D341Med (cell line): ENCODE data around the gene IGSF5.
"Not testable (repeated sequence)": the region's sequence is repeated elsewhere in the genome, so short reads cannot be mapped to it uniquely, and the experiment has no call there.

Experiments used
- DNase-seq: peaks from one replicate; pipeline ENCODE4 v3.0.0; 2012; ENCODE audit warnings: low spot score

The IGSF5 gene

DNA sequence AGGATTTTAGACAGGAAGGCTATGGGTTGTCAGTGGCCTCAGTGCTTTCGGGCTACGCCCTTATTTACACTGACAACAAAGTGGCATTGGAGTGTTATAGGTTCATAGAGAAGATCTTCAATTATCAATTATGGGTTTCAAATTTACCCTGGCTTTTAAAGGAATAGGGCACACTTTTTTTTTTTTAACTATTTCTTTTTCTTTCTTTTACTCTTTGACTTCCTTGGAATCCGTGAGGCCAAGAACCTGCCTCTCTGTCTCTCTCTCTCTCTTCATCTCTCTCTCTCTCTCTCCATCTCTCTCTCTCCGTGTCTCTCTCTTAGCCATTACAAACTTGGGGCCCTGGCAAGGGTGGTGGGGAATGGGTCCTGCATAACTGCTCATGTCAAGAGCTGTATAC lies at the start of gene IGSF5:
Gene IGSF5, plus strand, starts transcription at position 301 of the 400 bp plus-strand sequence. CDS start 327 bp downstream, outside the sequence.
- DNase-seq: not testable (repeated sequence)

DNA sequence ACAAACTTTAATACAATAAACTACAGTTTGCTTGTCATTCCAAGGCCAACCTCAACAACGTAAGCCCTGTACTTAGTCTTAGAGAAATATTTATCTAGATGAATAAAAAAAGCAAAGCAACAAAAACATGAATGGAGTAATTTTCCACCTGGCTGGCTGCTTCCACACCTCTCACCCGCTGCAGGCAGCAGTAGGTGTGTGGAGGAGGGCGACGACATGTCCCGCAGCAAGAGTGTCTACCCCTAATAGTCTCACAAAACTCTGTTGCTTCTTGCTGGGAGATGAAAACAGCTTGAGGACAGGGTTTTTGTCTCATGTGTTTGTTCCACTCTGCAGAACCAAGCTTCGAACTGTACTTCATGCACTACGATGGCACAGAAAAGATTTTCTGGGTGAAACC lies 48.8 kb upstream of the IGSF5 start:
- DNase-seq: no peak

DNA sequence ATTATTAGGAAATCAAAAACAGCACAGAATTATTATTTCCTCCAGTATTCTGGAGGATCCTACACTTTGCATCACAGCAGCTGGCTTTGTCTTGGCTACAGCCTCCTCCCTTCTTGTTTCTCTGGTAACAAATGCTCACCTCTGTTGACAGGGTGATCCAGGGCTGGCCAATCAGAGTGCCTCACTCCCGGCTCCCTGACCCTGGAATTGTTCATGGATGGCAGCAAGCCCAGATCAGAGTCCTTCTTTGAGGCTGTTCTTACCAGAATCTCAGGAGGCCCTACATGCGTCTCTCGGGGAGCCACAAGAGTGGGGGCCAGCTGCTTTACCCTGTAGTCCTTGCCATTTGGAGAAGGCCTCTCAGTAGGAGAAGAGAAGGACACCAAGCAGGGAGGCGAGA lies 48.4 kb upstream of the IGSF5 start:
- no peak for DNase-seq

DNA sequence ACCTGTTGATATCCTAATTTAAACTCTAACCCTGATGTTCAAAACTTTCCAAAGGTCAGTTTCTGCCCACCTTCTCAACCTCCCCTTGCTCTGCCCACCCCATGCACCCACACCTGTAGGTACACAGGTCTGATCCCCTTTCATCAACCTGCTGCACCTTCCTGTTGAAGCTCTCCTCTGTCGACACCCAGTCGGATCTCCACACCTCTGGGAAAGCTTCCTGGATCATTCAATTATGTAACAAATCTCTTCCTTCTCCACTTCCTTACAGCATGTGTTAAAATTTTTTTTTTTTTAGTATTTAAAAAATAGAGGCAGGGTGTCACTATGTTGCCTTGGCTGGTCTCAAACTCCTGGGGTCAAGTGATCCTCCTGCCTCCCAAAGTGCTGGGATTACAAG lies 44.7 kb upstream of the IGSF5 start:
- no peak for DNase-seq

DNA sequence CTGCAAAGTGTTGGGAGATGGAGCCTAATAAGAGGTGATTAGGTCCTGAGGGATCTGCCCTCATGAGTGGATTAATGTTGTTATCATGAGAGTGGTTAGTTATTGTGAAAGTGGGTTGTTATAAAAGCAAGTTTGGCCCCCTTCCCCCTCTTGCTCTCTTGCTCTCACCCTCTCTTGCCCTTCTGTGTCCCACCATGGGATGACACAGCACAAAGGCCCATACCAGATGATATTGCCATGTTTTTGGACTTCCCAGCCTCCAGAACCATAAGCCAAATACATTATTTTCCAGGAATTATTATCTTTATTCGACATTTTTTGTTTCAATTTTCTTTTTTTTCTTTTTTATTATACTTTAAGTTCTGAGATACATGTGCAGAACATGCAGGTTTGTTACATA lies 41.4 kb upstream of the IGSF5 start:
- DNase-seq: no peak

DNA sequence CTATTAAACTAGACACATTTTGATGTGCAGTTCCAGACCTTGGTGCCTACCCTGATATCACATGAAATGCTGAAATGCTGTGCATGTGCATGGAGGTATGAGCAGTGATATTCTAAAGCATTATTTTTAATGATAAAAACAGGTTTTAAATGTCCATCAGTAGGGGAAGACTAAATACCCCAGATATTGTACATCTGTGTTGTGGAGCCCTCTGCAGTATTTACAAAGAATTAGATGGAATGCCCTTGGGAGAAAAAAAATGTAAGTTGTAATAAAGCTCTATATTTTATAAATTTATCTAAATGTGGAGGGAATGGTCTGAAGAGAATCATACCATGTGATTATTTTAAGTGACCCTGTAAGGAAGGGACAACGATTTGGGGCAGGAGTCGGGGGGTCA lies 39.1 kb upstream of the IGSF5 start:
- DNase-seq: no peak

DNA sequence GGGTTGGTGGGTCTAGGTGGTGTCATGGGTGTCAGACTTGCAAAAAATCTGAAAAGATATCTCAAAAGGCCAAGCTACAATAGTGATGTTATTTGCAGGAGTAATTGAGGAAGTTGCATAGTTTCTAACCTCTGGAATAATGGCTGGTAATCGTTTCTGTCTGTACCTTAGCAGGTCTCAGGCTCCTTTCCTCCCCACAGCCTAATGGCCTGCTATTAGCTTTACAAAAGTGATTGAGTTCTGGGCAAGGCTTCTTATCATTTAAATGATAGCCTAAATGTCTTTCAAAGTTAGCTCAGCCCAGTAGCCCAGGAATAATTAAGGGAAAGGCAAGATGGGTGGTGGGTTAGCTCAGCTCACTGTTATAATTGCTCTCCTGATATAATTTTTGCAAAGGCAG lies 37.7 kb upstream of the IGSF5 start:
- no peak for DNase-seq

DNA sequence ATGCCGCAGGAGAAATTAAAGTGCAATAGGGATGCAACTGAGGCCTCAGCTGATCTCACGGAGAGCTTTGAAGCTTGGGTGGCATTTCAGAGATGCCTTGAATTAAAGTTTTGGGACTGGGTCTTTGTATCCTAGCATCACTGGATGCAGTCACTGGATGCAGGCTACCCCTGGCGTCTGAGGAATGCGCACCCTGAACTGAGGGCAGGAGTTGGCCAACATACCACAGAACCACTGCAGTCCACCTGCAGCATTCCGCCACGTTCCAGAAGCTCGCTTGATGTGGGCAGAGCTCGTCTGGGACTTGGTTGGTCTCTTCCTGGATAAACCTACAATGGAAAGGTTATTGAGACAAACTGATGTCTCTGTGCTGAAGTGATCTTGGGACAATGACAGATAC lies 34.1 kb upstream of the IGSF5 start:
- DNase-seq: no peak

DNA sequence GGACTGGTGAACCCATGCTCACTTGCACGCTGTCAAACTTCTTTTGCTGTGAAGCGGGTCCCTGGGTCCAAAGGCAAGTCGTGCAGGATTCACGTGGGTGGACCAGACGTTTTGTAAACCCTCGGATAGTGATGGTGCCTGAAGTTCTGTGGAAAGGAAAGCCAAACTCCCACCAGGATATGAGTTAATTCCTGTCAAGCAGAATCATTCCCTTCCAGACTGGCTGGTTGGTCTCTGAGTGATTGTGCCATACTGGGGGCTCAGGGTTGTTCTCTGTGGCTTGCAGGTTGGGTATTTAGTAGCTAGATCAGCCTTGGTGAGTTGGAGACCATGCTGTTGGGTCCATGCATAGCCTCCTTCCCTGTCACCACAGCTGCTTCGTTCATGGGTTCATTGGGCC lies 32.7 kb upstream of the IGSF5 start:
- no peak for DNase-seq

DNA sequence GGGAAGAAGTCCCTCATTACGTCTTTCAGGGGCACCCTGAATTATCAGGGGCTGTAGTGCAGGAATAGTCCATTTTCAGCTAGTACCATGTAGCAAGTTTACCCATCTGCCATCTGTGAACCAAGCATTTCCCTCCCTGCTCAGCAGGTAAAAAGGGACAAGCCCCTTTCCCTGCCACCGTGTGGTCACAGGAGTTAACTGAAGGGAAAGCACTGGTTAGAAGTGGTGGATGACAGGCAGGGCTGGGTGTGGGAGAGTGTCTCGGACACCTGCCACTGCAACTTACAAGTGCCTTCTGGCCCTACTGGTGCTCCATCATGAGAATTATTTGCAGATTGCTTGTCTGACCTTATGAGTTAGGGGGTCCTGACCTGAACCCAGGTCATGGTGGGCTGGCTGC lies 32.0 kb upstream of the IGSF5 start:
- DNase-seq: no peak

DNA sequence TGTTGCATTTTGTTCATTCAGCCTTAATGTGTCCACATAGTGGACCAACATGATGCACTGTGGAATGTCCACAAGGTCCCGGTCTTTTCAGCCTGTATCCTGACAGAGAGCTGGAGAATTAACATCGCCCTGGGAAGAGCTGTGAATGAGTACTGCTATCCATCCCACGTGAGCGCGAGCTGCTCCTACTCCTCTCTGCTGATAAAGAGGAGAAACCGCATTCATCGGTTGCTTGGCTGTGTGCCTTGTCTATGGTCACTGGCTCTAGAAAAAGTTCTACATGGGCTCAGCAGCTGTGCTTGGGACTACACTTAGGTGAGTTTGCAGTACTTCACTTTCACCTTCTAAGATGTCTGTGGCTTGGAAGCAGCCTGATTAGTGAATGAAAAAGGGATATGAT lies 31.1 kb upstream of the IGSF5 start:
- DNase-seq: no peak

DNA sequence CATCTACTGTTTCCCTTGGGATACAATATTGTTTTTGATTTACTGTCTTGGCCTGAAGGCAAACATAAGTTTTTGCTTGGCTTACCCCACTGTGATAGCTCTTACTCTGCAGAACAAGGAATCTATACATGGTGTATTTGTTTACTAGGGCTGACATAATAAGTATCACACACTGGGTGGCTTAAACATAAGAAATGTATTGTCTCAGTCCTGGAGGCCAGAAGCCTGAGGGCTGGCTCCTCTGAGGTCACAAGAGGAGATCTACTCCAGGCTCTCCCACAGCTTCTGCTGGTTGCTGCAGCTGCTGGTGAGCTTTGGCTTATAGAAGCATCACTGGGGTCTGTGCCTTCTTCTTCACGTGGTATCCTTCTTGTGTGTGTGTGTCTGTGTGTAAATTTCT lies 30.7 kb upstream of the IGSF5 start:
- no peak for DNase-seq

DNA sequence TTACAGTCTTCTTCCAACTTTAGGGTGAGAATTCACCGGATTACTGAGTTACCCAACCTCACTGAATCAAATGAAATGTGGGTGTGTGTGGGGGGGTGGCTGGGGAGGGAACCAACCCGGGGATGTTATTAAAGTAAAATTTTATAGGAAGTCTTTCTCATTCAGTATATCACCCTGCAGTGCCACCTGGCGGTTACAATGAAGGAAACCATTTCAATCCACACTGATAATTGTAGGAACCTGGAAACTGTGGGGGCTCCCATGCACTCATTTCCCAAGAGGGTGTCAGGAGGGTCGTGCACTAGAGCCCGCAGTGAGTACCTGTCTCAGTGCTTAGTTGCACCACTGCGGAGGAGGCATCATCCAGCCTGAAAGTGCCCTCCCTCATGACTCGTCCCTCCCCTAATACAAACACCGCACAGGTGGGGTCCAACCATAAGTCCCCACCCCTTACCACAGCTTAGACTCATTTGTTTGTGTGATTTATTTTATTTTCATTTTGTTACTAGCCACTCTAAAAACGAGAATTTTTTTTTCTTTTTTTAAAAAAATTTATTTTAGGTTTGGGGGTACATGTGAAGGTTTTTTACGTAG lies 29.1 kb upstream of the IGSF5 start:
- DNase-seq: peak; percentile 59

DNA sequence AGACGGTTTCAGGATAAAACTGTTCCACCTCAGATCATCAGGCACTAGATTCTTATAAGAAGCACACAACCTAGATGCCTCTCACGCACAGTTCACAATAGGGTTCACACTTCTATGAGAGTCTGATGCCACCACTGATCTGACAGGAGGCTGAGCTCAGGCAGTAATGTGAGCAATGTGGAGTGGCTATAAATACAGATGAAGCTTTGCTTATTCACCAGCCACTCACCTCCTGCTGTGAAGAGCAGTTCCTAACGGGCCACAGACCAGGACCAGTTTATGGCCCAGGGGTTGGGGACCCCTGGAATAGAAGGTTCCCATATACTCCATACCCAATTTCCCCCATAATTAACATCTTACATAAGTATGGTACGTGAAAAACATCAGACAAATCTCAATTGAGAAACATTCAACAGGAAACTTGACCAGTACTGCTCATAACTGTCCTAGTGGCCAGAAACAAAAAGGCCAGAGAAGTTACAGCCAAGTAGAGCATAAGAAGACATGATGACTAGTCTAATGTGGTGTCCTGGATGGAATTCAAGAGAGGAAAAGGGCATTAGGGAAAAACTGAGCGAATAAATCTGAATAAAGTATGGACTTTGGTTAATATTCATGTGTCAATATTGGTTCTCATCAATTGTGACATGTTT lies 24.7 kb upstream of the IGSF5 start:
- DNase-seq: no peak

DNA sequence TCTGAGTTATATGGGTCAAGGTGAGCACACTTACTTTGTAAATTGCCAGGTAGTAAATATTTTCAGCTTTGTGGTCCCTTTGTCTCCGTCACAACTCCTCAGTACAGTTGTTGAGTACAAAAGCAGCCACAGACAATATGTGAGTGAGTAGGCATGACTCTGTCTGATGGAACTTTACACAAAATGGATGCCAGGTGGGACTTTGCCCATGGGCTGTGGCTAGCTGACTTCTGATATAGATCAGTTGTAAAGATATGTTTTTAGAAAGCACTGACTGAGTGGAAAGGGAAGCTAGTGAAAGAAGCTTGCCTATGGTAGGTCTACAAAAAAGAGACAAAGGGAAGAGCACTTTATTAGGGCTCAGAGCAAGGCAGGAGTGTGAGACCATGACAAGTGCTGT lies 23.1 kb upstream of the IGSF5 start:
- DNase-seq: no peak

DNA sequence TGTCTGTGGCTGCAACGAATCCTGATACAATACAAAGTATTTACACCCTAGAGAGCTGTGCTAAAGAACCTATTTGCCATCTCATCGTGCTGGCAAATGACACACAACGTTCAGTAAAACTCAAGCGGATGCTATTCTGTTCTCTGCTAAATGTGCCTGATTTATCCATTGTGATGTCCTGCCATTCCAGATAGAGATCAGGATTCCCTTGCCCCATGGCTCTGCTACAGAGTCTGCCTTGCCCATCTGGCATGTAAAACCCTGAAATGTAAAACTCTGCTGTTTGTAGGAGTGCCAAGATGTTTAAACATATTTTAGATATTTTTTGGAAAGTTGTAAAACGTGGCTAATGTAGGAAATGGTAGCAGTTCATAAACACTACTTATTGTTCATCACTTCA lies 20.0 kb upstream of the IGSF5 start:
- no peak for DNase-seq

DNA sequence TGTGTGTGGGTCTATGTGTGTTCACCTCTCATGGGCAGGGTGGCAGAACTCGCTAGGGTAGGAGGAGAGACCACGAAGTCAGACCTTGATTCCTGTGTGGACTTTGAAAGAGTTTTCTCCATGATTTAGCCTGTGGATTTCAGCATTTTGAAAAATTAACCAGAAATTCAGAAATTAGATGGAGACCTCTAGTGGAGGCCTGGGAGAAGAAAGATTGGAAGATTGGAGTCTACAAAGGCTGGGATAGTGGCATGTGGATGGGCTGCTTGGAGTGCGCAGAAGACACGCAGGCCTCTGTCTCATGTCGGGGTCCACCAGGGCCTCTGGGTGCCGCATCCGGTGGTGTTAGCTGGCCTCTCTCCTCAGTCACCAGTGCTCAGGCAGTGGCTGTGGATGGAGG lies 18.9 kb upstream of the IGSF5 start:
- DNase-seq: no peak

DNA sequence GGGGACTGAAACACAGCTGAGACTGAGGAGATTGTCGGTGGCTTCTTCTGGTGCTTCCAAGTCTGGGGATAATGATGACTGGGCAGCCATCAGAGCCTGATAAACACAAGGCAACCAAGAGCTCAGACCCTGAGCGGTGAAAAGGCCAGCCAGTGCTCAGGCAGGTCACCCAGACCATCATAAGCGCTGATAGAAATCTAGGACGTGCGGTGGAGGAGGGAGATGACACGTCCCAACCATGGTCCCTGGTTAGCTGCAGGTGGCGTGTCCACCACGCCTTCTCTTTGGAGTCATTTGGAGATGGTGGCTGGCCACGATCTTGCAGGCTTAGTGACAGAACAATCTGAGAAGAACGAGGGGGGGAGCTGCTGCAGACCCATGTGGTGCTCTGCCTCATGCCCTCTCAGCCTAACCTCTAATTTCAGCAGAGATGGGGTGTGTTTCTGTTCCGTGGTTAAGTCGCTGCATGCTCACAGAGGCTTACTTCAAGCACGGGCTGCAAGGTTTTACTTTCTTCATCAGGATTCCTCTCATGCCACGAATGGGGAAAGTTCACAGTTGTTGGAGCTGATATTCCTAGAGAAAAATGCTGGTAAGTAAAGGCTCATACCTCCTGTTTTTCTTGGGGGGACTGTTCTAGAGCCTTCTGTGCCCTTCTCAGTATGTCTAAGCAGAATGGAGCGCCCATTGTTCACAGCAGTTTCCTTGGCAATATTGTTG lies 17.4 kb upstream of the IGSF5 start:
- no peak for DNase-seq

DNA sequence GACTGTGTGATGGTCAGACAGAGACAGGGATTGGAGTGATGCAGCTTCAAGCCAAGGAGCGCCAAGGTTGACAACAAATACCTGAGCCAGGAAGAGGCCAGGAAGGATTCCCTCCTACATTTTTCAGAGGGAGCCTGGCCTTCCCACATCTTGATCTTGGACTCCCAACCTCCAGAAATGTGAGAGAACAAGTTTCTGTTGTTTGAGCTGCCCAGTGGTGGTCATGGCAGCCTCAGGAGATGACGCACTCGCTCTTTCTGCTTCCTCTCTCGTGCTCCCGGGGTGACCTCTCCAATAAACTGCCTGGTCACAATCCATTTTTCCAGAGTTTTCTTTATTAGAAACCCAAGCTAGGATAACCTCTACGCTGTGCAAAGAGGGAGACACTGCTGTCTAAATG lies 16.6 kb upstream of the IGSF5 start:
- no peak for DNase-seq

DNA sequence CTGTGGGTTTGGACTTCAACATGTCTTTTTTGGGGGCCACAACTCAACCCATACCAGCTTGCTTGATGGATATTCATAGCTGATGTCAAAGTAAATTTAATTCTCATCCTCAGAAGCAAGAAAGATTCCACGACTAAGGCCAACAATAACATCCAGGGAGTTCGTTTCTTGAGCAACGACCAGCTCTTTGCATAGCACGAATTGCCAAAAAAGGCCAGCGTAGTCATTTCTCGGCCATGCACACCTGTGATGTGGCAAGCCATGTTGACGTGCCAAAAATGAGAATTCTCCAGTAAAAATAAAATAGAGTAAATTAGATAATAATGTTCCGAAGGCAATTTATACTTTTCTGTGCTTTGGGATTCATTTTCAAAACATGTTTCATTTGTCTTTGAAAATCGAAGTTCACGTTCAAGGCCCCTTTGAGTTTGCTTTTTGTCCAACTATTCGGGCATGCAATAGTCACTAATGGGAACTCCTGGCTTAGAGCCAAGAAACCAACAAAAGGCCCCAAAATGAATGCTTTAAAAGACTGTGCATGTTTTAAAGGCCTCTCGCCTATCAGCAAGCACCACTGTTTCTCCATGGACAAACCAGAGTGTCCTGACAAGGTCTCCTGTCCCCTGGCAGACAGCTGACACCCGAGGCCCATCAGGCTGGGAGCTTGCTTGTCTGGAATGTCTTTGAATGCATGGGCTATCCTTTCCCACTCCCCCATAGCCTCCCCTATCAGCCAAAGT lies 14.4 kb upstream of the IGSF5 start:
- no peak for DNase-seq

DNA sequence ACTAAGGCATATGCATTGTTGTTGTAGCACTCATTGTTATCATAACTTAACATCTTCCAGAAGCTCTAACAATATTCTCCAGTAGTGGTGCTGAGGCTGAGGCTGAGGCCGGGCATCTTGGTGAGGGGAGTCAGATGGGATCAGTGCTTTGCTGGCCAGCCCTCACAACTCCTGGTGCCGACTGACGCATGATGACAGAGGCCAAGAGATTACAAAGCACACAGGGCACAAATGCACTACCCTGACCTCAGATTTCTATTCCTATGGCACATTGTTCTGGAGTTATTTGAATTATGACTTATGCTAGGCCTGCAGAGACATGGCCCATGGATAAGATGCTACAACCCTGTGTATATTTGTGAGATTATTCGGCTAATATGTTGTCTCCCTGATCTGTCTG lies 8.3 kb upstream of the IGSF5 start:
- no peak for DNase-seq

DNA sequence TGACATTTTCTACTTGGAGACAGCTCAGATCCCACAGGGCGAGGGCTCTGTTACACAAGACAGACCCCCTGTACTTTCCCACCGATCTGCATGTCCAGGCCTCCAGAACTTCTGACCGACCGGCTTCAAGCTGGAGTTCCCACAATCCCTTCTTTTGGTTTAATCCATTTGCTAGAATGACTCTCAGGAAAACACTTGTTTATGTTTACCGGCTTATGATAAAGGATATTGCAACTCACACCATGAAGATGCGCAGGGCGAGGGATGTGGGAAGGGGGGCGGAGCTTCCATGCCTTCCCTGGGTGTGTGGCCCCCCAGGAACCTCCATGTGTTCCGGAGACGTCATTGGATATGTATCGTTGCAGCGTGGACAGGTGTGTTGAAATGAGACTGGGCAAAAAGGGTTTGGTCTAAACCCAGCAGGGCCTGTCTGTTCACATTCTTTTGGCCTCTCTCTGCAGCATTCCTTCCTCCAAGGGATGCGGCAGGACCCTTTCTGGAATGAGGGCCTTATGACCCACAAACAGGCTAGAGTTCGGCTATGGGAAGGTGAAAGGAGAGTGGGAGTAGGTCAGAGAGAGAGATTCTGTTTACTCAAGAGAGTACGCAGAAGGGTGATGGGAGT lies 7.5 kb upstream of the IGSF5 start:
- DNase-seq: no peak

DNA sequence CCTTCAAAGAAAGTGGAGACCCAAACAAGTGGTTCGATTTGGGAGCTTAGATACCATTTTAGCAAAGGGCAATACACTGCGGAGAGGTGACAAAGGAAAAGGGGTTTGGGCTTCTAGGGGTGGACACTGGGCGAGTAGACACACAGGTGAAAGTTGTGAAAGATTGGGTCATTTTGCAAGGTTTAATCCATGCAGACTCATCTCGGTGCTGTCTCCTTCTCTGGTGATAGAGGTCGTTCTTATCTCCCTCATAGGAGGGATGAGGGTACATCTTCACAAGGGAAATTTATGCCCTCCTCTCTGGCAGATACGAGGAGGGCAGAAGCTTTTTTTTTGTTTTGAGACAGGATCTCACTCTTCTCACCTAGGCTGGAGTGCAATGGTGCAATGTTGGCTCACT lies 6.4 kb upstream of the IGSF5 start:
- no peak for DNase-seq
